ENCODE measurements around the gene TBX3. TPM values are rescaled to one million over a fixed set of nuclear protein-coding genes. Genes with fewer than 3 reads are reported as not detected.

Gene TBX3
- total RNA-seq, 1 donor from 2014 or later = 2.0 TPM

- H3K4me2 ChIP-seq (ENCODE audit: low read length) = peak overlapping the region; percentile 94
These were observed 17.0 kb downstream of the TBX3 start for GRCh38 chr12:114666746-114667668.

GRCh38 chr12:114665411-114666260 is 18.3 kb downstream of the TBX3 start:
- Mint-ChIP-seq H3K9me3 (ENCODE audit: unreplicated experiment) (peaks cover 9% of the 10 kb centered on the region), H3K27me3 (ENCODE audit: low read depth, unreplicated experiment) (peaks cover 66% of the 10 kb centered on the region), H3K36me3 (ENCODE audit: low read depth, unreplicated experiment) (no peaks in the 10 kb centered on the region), H3K4me3 (ENCODE audit: unreplicated experiment) (no peak overlapping the region), H3K4me1 (ENCODE audit: low read depth, unreplicated experiment) (peaks cover 7% of the 10 kb centered on the region), H3K27ac (ENCODE audit: unreplicated experiment) (no peak overlapping the region)
- no peaks in the 10 kb centered on the region for H4K20me1 ChIP-seq (ENCODE audit: insufficient read depth, low read length)
- no peak overlapping the region for H3K27ac ChIP-seq (ENCODE audit: low read depth, low read length)
- peak; percentile 47 for TF ChIP-seq EZH2 (IDR thresholded peaks at IDR 0.05; ENCODE audit: insufficient read depth, low read length)
- TF ChIP-seq, protein P1, sequence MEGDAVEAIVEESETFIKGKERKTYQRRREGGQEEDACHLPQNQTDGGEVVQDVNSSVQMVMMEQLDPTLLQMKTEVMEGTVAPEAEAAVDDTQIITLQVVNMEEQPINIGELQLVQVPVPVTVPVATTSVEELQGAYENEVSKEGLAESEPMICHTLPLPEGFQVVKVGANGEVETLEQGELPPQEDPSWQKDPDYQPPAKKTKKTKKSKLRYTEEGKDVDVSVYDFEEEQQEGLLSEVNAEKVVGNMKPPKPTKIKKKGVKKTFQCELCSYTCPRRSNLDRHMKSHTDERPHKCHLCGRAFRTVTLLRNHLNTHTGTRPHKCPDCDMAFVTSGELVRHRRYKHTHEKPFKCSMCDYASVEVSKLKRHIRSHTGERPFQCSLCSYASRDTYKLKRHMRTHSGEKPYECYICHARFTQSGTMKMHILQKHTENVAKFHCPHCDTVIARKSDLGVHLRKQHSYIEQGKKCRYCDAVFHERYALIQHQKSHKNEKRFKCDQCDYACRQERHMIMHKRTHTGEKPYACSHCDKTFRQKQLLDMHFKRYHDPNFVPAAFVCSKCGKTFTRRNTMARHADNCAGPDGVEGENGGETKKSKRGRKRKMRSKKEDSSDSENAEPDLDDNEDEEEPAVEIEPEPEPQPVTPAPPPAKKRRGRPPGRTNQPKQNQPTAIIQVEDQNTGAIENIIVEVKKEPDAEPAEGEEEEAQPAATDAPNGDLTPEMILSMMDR (IDR thresholded peaks at IDR 0.05; ENCODE audit: insufficient read depth, low read depth, low read length) = no peak
- no peak for DNase-seq (ENCODE audit: low read depth)
- no peaks in the 10 kb centered on the region for H3K79me2 ChIP-seq (ENCODE audit: insufficient read depth, low read length)
- no peak overlapping the region for H3K4me3 ChIP-seq (ENCODE audit: insufficient read depth, low read depth, low read length)
- no peak for FAIRE-seq
- H3K27me3 ChIP-seq (ENCODE audit: insufficient read depth, low read length) = peaks cover 24% of the 10 kb centered on the region
- peak overlapping the region; percentile 45 for H3K9ac ChIP-seq (ENCODE audit: low read length)
- H3K4me1 ChIP-seq (ENCODE audit: insufficient read depth, low read length) = peaks cover 18% of the 10 kb centered on the region
- no peaks in the 10 kb centered on the region for H3K36me3 ChIP-seq (ENCODE audit: insufficient read depth, low read length)
- H3K9me3 ChIP-seq (ENCODE audit: insufficient read depth, low read depth, low read length) = no peaks in the 10 kb centered on the region
- H3K4me2 ChIP-seq (ENCODE audit: low read length) = peak overlapping the region; percentile 77
- peak overlapping the region; percentile 28 for H2AFZ ChIP-seq (ENCODE audit: low read depth, low read length)

More at GRCh38 chr12:114666746-114667668, 17.0 kb downstream of the TBX3 start:
- no peak overlapping the region for H2AFZ ChIP-seq (ENCODE audit: low read depth, low read length)
- Mint-ChIP-seq H3K4me3 (ENCODE audit: unreplicated experiment) (no peak overlapping the region), H3K36me3 (ENCODE audit: low read depth, unreplicated experiment) (no peaks in the 10 kb centered on the region), H3K4me1 (ENCODE audit: low read depth, unreplicated experiment) (peaks cover 7% of the 10 kb centered on the region), H3K27me3 (ENCODE audit: low read depth, unreplicated experiment) (peaks cover 77% of the 10 kb centered on the region), H3K9me3 (ENCODE audit: unreplicated experiment) (peaks cover 9% of the 10 kb centered on the region), H3K27ac (ENCODE audit: unreplicated experiment) (no peak overlapping the region)
- peak; percentile 26 for TF ChIP-seq EZH2 (IDR thresholded peaks at IDR 0.05; ENCODE audit: insufficient read depth, low read length)
- TF ChIP-seq, protein P1 (IDR thresholded peaks at IDR 0.05; ENCODE audit: insufficient read depth, low read depth, low read length) = no peak
- no peak for FAIRE-seq
- no peaks in the 10 kb centered on the region for H4K20me1 ChIP-seq (ENCODE audit: insufficient read depth, low read length)
- H3K36me3 ChIP-seq (ENCODE audit: insufficient read depth, low read length) = no peaks in the 10 kb centered on the region
- no peak for DNase-seq (ENCODE audit: low read depth)
- H3K27me3 ChIP-seq (ENCODE audit: insufficient read depth, low read length) = peaks cover 24% of the 10 kb centered on the region
- no peak overlapping the region for H3K4me3 ChIP-seq (ENCODE audit: insufficient read depth, low read depth, low read length)
- H3K4me1 ChIP-seq (ENCODE audit: insufficient read depth, low read length) = peaks cover 24% of the 10 kb centered on the region
- peaks cover 10% of the 10 kb centered on the region for H3K79me2 ChIP-seq (ENCODE audit: insufficient read depth, low read length)
- peak overlapping the region; percentile 74 for H3K9ac ChIP-seq (ENCODE audit: low read length)
- H3K9me3 ChIP-seq (ENCODE audit: insufficient read depth, low read depth, low read length) = no peaks in the 10 kb centered on the region
- no peak overlapping the region for H3K27ac ChIP-seq (ENCODE audit: low read depth, low read length)
